Naive thymus-derived CD4-positive, alpha-beta T cell (primary cell): Measurements from ENCODE around the gene KIF3C. TPM values are rescaled to one million over a fixed set of nuclear protein-coding genes. Genes with fewer than 3 reads are reported as not detected.

Source experiments
- ATAC-seq: fragments of 150-1000 bp; cut with Tn5 transposase; 2 replicates; pipeline ENCODE4 v1.10.0; 2021; ENCODE audit warnings: mild to moderate bottlenecking, moderate library complexity
- CTCF ChIA-PET: fragments of 350-600 bp; sonication (Branson Sonifier 250); formaldehyde crosslinking; loops from one replicate; lab custom pipeline; 2021; ENCODE audit warnings: antibody characterized with exemption; lab: Charles Lee
- POLR2A ChIA-PET: fragments of 350-600 bp; sonication (Branson Sonifier 250); formaldehyde crosslinking; loops from one replicate; lab custom pipeline; 2021; ENCODE audit warnings: antibody characterized with exemption, inconsistent platforms; lab: Charles Lee
- DNase-seq, 9 donors: peaks; one replicate each; pipeline versions ENCODE4 v3.0.0 to v3.0.0-alpha.2; 2020 to 2022; ENCODE audit warnings: mixed read lengths in 1 of 9
- H3K27ac ChIP-seq: one replicate; pipeline ENCODE4 v1.7.0; 2013; ENCODE audit warnings: mild to moderate bottlenecking, low read depth, low read length, moderate library complexity
- H3K27me3 ChIP-seq, 2 donors: one replicate each; pipeline ENCODE4 v1.7.0; 2013; ENCODE audit warnings: low read length in 2 of 2, mild to moderate bottlenecking in 2 of 2, moderate library complexity in 2 of 2; ENCODE audit not compliant: control insufficient read depth in 2 of 2, insufficient read depth in 2 of 2
- H3K36me3 ChIP-seq, 3 experiments: 1 replicate in 2 of 3; 2 replicates in 1 of 3; pipeline ENCODE4 v1.7.0; 2013; ENCODE audit warnings: low read length in 3 of 3, mild to moderate bottlenecking in 3 of 3, moderate library complexity in 1 of 3; ENCODE audit not compliant: insufficient read depth in 3 of 3, control insufficient read depth in 2 of 3
- H3K4me1 ChIP-seq, 2 donors: one replicate each; pipeline ENCODE4 v1.7.0; 2013; ENCODE audit warnings: low read length in 2 of 2, mild to moderate bottlenecking in 2 of 2, moderate library complexity in 1 of 2; ENCODE audit not compliant: control insufficient read depth in 2 of 2, insufficient read depth in 2 of 2
- H3K4me3 ChIP-seq: 2 replicates; pipeline ENCODE4 v1.7.0; 2013; ENCODE audit warnings: mild to moderate bottlenecking, low read length
- H3K9me3 ChIP-seq, 3 experiments: 1 replicate in 2 of 3; 2 replicates in 1 of 3; pipeline ENCODE4 v1.7.0; 2013; ENCODE audit warnings: low read length in 3 of 3; ENCODE audit not compliant: control insufficient read depth in 2 of 3
- H3K27ac Mint-ChIP-seq, 9 donors: one replicate each; pipeline ENCODE4 v1.8.0; 2020 to 2022; ENCODE audit warnings: mixed read lengths in 9 of 9, mild to moderate bottlenecking in 8 of 9, moderate library complexity in 5 of 9, inconsistent platforms in 2 of 9
- H3K27me3 Mint-ChIP-seq, 5 donors: one replicate each; pipeline ENCODE4 v1.8.0; 2021 to 2022; ENCODE audit warnings: mixed read lengths in 5 of 5, mild to moderate bottlenecking in 1 of 5
- H3K36me3 Mint-ChIP-seq, 5 donors: one replicate each; pipeline ENCODE4 v1.8.0; 2020 to 2022; ENCODE audit warnings: mixed read lengths in 5 of 5, mild to moderate bottlenecking in 3 of 5, inconsistent platforms in 1 of 5
- H3K4me1 Mint-ChIP-seq, 7 donors: one replicate each; pipeline ENCODE4 v1.8.0; 2020 to 2022; ENCODE audit warnings: mixed read lengths in 7 of 7, mild to moderate bottlenecking in 3 of 7, inconsistent platforms in 1 of 7
- H3K4me3 Mint-ChIP-seq, 10 donors: one replicate each; pipeline ENCODE4 v1.8.0; 2020 to 2022; ENCODE audit warnings: mild to moderate bottlenecking in 10 of 10, mixed read lengths in 10 of 10, moderate library complexity in 6 of 10, inconsistent platforms in 2 of 10
- H3K9me3 Mint-ChIP-seq, 11 donors: one replicate each; pipeline ENCODE4 v1.8.0; 2020 to 2022; ENCODE audit warnings: mixed read lengths in 11 of 11, mild to moderate bottlenecking in 4 of 11, inconsistent platforms in 1 of 11, moderate library complexity in 1 of 11
- intact Hi-C, 2 donors: fragments of 100-400 bp; cut with micrococcal nuclease; formaldehyde crosslinking; loops; one replicate each; pipeline ENCODE4 v1.15.1; 2023
- polyA plus RNA-seq, 2 donors: library from polyadenylated mRNA; unstranded; fragments of 300-500 nt; fragmentation: Illumina TruSeq; gene quantifications; one replicate each; pipeline ENCODE4 v1.2.3, GENCODE V29; 2021
- total RNA-seq, 6 experiments: library from RNA in 5 of 6; stranded (reverse) in 5 of 6; gene quantifications; 1 replicate in 5 of 6; 2 replicates in 1 of 6; pipeline ENCODE4 v1.2.3 and lab custom pipeline; 2021 to 2026

KIF3C gene
- total and polyA plus RNA-seq, 7 experiments from 2014 or later, result 0.54 to 6.3 (median 4.7) TPM

GRCh38 chr2:25933622-25934021, 48.7 kb downstream of the KIF3C start:
- Histone ChIP-seq H3K4me1 (no peaks in the 10 kb centered on the region), H3K27me3 (no peaks in the 10 kb centered on the region), H3K27ac (no peak overlapping the region), H3K9me3 (no peaks in the 10 kb centered on the region), H3K36me3 (peaks cover 0 to 6% (median 0%) of the 10 kb centered on the region in 3 experiments), H3K4me3 (no peak overlapping the region)
- H3K9me3 Mint-ChIP-seq, result no peaks in the 10 kb centered on the region
- intact Hi-C loops, result no loop called here
- ChIA-PET CTCF (no interaction called here), POLR2A (no interaction called here)
- no peak for DNase-seq
- no peak for ATAC-seq
- H3K4me1 Mint-ChIP-seq, result peaks cover 0 to 2% (median 0%) of the 10 kb centered on the region in 7 donors
- no peak overlapping the region for H3K27ac Mint-ChIP-seq
- no peak overlapping the region for H3K4me3 Mint-ChIP-seq
- no peaks in the 10 kb centered on the region for H3K27me3 Mint-ChIP-seq
- peaks cover 0 to 6% (median 0%) of the 10 kb centered on the region in 5 donors for H3K36me3 Mint-ChIP-seq

DNA sequence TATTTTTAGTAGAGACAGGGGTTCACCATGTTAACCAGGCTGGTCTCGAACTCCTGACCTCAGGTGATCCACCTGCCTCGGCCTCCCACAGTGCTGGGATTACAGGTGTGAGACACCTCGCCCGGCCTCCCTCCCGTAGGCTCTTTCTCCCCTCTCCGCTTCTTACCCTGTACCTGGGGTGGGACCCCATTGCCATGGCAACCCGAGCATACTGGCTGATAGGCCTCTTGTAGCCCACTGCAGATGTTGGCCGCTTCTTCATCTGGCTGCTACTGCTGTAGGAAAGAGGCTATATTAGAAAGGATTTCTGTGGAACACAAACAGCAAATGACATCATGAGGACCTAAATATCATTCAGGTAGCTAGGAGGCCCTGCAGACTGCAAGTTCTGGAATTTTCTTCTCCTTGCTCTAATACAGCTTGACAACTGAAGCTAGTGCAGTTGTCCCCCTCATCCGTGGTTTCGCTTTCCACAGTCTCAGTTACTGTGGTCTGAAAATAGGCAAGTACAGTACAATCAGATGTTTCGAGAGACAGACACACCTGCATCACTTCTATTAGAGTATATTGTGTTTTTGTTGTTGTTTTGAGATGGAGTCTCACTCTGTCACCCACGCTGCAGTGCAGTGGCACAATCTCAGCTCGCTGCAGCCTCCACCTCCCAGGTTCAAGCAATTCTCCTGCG, 52.4 kb downstream of the KIF3C start:
- no peak overlapping the region for H3K27ac ChIP-seq
- no peak for ATAC-seq
- intact Hi-C loops, result no loop called here
- no peaks in the 10 kb centered on the region for H3K4me1 Mint-ChIP-seq
- no peak overlapping the region for H3K4me3 Mint-ChIP-seq
- H3K9me3 Mint-ChIP-seq, result no peaks in the 10 kb centered on the region
- no peak overlapping the region for H3K27ac Mint-ChIP-seq
- H3K4me1 ChIP-seq, result no peaks in the 10 kb centered on the region
- no peak overlapping the region for H3K4me3 ChIP-seq
- no peak for DNase-seq
- no peaks in the 10 kb centered on the region for H3K27me3 ChIP-seq
- no peaks in the 10 kb centered on the region for H3K9me3 ChIP-seq
- ChIA-PET POLR2A (interaction anchor here (0.6 kb wide), 1 partner anchor 83 kb away, joined by 3 read pairs; no protein-coding TSS in a partner anchor), CTCF (no interaction called here)
- peaks cover 0 to 6% (median 0%) of the 10 kb centered on the region in 3 experiments for H3K36me3 ChIP-seq
- H3K27me3 Mint-ChIP-seq, result no peaks in the 10 kb centered on the region
- peaks cover 0 to 16% (median 5%) of the 10 kb centered on the region in 5 donors for H3K36me3 Mint-ChIP-seq

DNA sequence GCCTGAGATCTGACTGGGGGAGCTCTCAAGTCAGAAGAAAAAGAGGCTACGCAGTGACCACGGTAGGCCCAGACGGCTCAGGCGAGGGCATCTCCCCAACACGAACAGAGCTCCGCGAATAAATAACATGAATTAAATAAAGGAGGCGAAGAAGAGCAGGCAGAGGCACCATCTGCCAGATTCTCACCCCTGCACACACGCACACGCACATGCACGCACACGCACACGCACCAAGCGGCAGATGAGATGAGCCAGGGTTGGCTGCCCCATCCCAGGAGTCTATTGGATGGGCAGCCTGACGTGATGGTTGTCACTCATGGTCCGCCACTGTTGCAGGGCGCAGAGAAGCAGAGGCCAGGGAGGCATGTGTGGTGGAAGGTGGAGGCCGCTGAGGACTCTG, 53.6 kb downstream of the KIF3C start:
- intact Hi-C loops, result no loop called here
- Histone ChIP-seq H3K9me3 (no peaks in the 10 kb centered on the region), H3K4me1 (no peaks in the 10 kb centered on the region), H3K36me3 (peaks cover 0 to 6% (median 0%) of the 10 kb centered on the region in 3 experiments), H3K4me3 (no peak overlapping the region), H3K27ac (no peak overlapping the region), H3K27me3 (no peaks in the 10 kb centered on the region)
- peaks cover 0 to 2% (median 0%) of the 10 kb centered on the region in 5 donors for H3K27me3 Mint-ChIP-seq
- ChIA-PET CTCF (no interaction called here), POLR2A (no interaction called here)
- peaks cover 0 to 16% (median 5%) of the 10 kb centered on the region in 5 donors for H3K36me3 Mint-ChIP-seq
- no peak for DNase-seq
- H3K27ac Mint-ChIP-seq, result no peak overlapping the region
- H3K4me3 Mint-ChIP-seq, result no peak overlapping the region
- H3K9me3 Mint-ChIP-seq, result no peaks in the 10 kb centered on the region
- no peak for ATAC-seq
- H3K4me1 Mint-ChIP-seq, result no peaks in the 10 kb centered on the region

GRCh38 chr2:25926984-25927756, 55.1 kb downstream of the KIF3C start:
- intact Hi-C loops, result no loop called here
- H3K9me3 Mint-ChIP-seq, result no peaks in the 10 kb centered on the region
- no peaks in the 10 kb centered on the region for H3K27me3 ChIP-seq
- no peaks in the 10 kb centered on the region for H3K4me1 Mint-ChIP-seq
- H3K4me3 ChIP-seq, result no peak overlapping the region
- peaks cover 0 to 16% (median 5%) of the 10 kb centered on the region in 5 donors for H3K36me3 Mint-ChIP-seq
- ChIA-PET CTCF (no interaction called here), POLR2A (interaction anchor here (0.6 kb wide), 1 partner anchor 23 kb away, joined by 3 read pairs; no protein-coding TSS in a partner anchor)
- H3K4me3 Mint-ChIP-seq, result no peak overlapping the region
- H3K27ac ChIP-seq, result no peak overlapping the region
- no peak for ATAC-seq
- no peaks in the 10 kb centered on the region for H3K4me1 ChIP-seq
- no peak for DNase-seq
- peak overlapping the region in 1 of 9 donors; percentile 13 for H3K27ac Mint-ChIP-seq
- peaks cover 0 to 7% (median 0%) of the 10 kb centered on the region in 5 donors for H3K27me3 Mint-ChIP-seq
- H3K36me3 ChIP-seq, result peaks cover 0 to 6% (median 0%) of the 10 kb centered on the region in 3 experiments
- no peaks in the 10 kb centered on the region for H3K9me3 ChIP-seq

GRCh38 chr2:25922501-25922900, 59.8 kb downstream of the KIF3C start:
- H3K4me1 ChIP-seq, result no peaks in the 10 kb centered on the region
- Mint-ChIP-seq H3K4me3 (no peak overlapping the region), H3K36me3 (no peaks in the 10 kb centered on the region), H3K27me3 (peaks cover 0 to 7% (median 0%) of the 10 kb centered on the region in 5 donors), H3K4me1 (no peaks in the 10 kb centered on the region), H3K9me3 (no peaks in the 10 kb centered on the region), H3K27ac (no peak overlapping the region)
- POLR2A ChIA-PET, result interaction anchor here (0.7 kb wide), 1 partner anchor 44 kb away, joined by 3 read pairs; no protein-coding TSS in a partner anchor
- no peak overlapping the region for H3K27ac ChIP-seq
- intact Hi-C loops, result no loop called here
- ATAC-seq, result no peak
- H3K9me3 ChIP-seq, result no peaks in the 10 kb centered on the region
- CTCF ChIA-PET, result no interaction called here
- DNase-seq, result no peak
- no peak overlapping the region for H3K4me3 ChIP-seq
- H3K27me3 ChIP-seq, result no peaks in the 10 kb centered on the region
- no peaks in the 10 kb centered on the region for H3K36me3 ChIP-seq

GRCh38 chr2:25920786-25921415, 61.4 kb downstream of the KIF3C start:
- Histone ChIP-seq H3K9me3 (no peaks in the 10 kb centered on the region), H3K27ac (no peak overlapping the region), H3K4me1 (no peaks in the 10 kb centered on the region), H3K27me3 (no peaks in the 10 kb centered on the region), H3K36me3 (no peaks in the 10 kb centered on the region), H3K4me3 (no peak overlapping the region)
- ChIA-PET POLR2A (no interaction called here), CTCF (no interaction called here)
- no peak for ATAC-seq
- Mint-ChIP-seq H3K27ac (no peak overlapping the region), H3K4me3 (no peak overlapping the region), H3K9me3 (no peaks in the 10 kb centered on the region), H3K4me1 (peaks cover 6 to 11% (median 10%) of the 10 kb centered on the region in 7 donors), H3K36me3 (no peaks in the 10 kb centered on the region), H3K27me3 (peaks cover 0 to 7% (median 0%) of the 10 kb centered on the region in 5 donors)
- intact Hi-C loops, result no loop called here
- DNase-seq, result no peak
